Measurements from ENCODE around the gene TENT5C.
A peak's percentile ranks its signal among the peaks of the same experiment; 100 is the strongest.
"Not testable (repeated sequence)": the region's sequence is repeated elsewhere in the genome, so short reads cannot be mapped to it uniquely, and the experiment has no call there.

TENT5C gene

DNA sequence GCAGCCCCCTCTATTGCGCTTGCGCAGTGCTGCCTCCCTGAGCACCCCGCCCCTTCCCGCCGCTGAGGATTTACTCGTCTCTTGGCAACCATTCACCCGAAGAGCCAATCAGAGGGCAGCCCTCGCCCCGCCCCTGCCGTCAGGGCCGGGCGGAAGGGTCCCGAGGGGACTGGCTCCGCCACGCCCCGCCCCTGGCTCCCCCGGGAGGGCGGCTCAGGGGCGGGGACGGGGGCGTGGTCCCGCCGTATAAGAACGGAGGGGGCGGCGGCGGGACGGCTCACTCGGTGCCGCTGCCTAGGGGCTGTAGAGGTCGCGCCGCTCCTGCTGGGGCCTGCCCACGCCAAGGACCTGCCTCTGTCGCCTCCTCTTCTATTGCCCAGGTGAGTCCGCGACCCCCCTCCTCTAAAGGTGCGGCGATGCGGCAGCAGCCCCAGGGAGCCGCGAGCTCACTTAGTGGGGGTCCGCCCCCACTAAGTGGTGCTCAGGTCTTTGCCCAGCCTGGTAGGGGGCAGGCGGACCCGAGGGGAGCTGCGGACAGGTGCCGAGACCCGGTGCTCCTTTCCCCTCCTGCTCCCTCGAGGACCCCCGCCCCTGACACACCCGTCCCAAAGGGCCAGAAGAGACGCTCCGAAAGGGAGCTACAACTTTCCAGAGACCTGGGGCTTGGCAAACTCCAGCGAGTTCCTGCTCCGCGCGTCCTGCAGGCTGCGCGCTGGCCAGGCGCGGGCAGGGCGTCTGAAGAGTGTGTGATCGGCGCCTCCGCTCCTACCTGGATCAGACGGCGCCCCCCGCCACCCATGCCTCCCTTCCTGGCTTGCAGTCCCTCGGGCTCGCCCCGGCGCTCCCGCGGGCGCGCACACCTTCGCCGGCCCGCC, at the start of gene TENT5C:
Gene TENT5C, plus strand, starts transcription at position 275 of the 875 bp plus-strand sequence. CDS start 16,821 bp downstream, outside the sequence.
- peak; percentile 92 to 93 for DNase-seq (ENCODE audit: low read depth in 2 of 2)

GRCh38 chr1:117556341-117556740, 49.5 kb upstream of the TENT5C start:
- no peak for DNase-seq (ENCODE audit: low read depth in 2 of 2)

GRCh38 chr1:117556976-117557375, 48.9 kb upstream of the TENT5C start:
- DNase-seq (ENCODE audit: low read depth in 2 of 2): no peak

GRCh38 chr1:117558451-117558850, 47.4 kb upstream of the TENT5C start:
- not testable (repeated sequence) for DNase-seq (ENCODE audit: low read depth in 2 of 2)

DNA sequence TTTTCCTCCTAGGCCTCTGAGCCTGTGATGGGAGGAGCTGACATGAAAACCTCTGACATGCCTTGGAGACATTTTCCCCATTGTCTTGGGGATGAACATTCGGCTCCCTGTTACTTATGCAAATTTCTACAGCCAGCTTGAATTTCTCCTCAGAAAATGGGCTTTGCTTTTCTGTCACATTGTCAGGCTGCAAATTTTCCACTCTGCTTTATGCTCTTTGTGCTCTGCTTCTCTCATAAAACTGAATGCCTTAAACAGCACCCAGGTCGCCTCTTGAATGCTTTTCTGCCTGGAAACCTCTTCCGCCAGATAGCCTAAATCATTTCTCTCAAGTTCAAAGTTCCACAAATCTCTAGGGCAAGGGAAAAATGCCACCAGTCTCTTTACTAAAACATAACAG, 46.7 kb upstream of the TENT5C start:
- DNase-seq (ENCODE audit: low read depth in 2 of 2): no peak

GRCh38 chr1:117559985-117560384, 45.9 kb upstream of the TENT5C start:
- DNase-seq (ENCODE audit: low read depth in 2 of 2): no peak

- no peak for DNase-seq (ENCODE audit: low read depth in 2 of 2)
These were observed 44.8 kb upstream of the TENT5C start for GRCh38 chr1:117561071-117561470.

DNA sequence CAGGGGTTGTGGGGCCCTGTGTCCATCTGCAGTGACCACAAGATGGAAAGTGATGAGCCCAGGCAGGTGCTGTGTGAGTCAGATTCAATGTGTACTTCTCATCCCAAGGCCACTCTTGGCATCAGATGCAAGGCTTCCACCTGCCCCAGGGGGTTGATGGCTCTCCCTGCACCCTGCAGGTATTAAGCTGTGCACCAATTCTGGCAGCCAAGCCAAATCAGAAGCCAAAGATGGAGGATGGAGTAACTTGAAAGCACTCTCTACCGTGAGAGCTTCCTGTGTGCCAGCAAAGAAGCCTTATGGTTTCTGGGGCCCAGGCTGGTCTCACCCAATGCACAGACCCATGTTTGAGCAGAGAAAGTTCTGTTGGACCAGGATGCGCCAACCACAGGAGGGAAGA, 44.3 kb upstream of the TENT5C start:
- DNase-seq (ENCODE audit: low read depth in 2 of 2): no peak

DNA sequence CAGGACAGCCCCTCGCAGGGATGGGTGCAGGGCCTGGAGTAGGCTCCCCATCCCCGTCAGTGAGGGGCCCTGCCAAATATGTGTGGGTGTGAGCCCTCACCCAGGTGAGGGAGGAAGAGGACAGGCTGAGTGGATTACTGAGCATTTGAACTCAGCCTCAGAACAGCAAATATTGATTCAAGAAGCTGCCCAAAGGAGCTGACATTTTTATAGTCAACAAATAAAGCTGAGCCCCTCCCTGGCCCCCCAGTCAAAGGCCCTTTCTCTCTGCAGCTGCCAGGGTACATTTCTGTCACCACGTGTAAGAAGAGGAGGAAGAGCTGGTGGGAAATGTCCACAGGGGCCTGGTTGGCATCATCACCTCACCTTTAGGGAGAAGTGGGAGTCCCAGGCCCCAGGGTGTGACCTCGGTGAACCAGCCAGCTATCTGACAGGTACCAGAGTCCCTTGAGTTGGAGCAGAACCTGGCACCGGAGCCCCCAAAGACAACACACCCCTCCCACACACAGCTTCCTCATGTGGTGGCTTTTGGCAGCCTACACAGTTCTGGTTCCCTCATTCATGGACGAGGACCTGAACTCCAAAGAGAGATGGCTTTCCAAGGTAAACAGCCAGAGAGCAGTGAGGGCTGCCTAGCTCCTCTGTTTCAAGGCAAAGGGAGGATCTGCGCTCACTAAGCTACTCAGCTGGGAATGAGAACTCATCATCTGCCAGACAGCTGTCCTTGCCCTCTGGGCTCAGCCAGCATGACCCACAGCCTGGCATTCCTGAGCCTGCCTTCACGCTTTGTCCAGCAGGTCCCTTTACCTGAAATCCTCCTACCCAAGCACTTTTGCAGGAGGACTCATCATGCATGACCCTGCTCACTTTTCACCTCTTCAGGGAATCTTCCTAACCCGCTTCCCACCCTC, 43.0 kb upstream of the TENT5C start:
- DNase-seq (ENCODE audit: low read depth in 2 of 2): no peak

DNA sequence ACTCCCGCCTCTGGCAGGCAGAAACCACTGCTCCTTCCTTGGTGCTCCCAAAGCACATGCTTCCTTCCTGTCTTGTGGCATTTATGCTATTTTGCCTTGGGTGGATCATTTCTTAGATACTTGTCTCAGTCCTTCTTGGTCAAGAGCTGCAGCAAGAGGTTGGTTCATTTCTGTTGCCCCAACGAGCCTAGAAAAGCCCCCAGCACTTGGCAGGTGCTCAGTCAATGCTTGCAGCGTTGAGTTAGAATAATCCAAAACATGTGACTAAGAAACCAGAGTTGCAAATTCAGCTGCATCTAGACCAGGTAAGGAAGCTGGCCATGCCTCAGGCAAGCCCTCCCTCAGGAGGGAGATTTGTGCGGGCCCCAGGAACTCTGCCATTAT, 42.4 kb upstream of the TENT5C start:
- DNase-seq (ENCODE audit: low read depth in 2 of 2): no peak

GRCh38 chr1:117564227-117565075, 41.4 kb upstream of the TENT5C start:
- DNase-seq (ENCODE audit: low read depth in 2 of 2): no peak

DNA sequence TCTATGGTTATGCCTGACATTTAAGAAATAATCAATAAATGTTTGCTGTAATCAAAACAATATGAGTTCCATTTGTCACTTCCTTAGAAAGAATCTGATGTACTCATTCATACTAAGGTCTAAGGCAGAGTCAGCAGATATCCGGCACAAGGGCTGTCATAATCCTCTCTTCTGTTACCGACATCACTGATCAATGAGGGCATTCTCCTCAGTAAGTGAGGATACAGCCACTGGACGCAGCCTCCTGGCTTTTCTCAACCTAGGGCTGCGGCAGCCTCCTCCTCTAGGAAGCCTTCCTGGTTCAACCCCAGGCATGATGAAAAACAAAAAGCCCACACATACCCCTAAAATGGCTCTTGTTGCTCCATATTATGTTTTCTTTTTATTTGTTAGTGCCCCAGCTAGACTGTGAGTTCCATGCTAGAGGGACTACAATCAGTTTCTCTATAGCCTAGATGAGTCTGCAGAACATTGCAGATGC, 40.7 kb upstream of the TENT5C start:
- DNase-seq (ENCODE audit: low read depth in 2 of 2): no peak

- DNase-seq (ENCODE audit: low read depth in 2 of 2): no peak
These were observed 39.9 kb upstream of the TENT5C start for GRCh38 chr1:117565745-117566455.

DNA sequence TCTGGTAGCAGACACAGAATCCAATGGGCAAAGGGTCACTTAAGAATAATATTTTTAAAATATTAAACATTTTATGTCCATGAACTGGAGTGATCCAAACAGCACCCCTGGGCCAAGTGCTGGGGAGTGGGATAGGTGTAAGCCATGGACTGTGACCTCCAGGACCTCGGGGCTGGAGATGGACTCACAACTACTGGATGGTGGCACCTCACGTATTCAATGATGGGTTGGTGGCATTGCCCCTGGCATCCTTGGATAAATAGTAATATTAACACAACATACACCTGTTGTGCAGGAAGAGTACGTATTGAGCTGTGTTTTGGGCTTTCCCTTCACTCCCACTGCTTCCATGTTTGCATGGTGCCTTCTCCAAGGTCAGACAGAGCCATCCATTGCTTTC, 39.3 kb upstream of the TENT5C start:
- DNase-seq (ENCODE audit: low read depth in 2 of 2): no peak

- DNase-seq (ENCODE audit: low read depth in 2 of 2): no peak
These were observed 38.4 kb upstream of the TENT5C start for GRCh38 chr1:117567435-117567834.

DNA sequence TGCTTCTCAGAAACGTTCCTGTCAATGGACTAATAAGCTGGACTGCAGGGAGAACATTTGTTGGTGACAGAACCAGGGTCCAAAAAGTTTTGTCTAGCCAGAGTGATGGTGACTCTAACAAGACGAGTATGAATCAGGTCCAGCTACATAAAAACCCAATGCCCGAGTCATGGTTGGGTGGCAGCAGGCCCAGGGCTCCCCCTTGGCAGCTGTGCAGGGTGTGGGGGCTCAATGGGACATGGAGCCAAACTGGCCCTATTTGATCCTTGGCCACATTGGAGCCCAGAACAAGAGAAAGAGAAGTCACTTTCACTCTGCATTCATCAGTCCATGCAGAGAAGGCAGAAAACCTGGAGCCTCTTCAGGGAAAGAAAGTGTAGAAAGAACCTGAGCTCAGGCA, 37.9 kb upstream of the TENT5C start:
- DNase-seq (ENCODE audit: low read depth in 2 of 2): no peak

DNA sequence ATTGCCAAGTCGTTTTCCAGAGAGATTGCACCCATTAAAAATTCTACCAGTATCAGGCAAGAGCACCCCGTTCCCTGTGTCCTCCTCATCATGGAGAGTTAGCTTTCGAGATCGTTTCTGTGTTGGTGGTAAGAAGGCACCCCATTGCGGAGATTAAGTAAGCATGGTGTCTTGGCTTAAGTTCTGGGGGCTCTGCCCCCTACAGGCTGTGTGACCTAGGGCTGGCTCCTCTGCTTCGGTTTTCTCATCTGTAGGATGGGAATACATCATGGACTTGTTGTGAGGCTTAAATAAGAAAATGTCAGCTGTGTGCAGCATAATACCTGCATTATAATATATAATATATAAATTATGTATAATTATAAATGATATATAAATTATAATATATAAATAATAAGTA, 36.8 kb upstream of the TENT5C start:
- no peak for DNase-seq (ENCODE audit: low read depth in 2 of 2)

GRCh38 chr1:117569856-117570255, 36.0 kb upstream of the TENT5C start:
- DNase-seq (ENCODE audit: low read depth in 2 of 2): no peak

DNA sequence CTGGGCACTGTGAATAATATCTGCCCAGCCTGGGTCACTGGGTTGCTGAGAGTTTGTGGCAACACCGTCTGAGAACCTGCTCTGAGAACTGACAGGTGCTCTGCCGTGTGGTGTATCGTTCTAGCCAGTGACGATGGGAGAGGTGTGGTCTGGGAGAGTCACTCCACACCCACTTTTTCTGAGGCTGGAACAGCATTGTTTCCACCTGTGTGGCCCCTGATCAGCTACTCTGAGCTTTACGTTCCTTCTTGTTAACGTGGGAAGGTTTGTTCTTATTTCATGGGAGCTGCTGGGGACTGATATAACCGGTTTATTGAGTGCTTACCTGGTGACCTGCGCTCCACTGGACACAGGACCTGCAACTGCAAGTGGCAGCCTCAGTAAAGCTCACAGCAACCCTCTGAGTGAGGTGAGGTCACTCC, 34.8 kb upstream of the TENT5C start:
- no peak for DNase-seq (ENCODE audit: low read depth in 2 of 2)

DNA sequence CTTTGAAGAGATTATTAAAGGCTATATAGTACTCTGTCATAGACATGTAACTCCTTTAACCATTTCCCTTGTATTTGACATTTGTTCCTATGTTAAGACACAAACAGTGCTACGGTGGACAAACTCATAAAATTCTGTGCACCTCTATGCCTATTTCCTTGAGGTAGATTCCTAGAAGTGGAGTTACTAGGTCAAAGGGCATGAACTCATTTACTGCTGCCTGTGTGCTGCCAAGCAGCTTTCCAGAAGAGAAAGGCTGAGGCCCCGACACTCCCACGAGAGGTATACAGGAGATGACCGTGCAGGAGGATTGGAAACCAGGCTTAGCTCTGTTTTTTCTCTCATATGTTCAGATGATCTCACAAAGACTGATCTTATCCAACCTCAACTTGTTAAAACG, 34.4 kb upstream of the TENT5C start:
- no peak for DNase-seq (ENCODE audit: low read depth in 2 of 2)

DNA sequence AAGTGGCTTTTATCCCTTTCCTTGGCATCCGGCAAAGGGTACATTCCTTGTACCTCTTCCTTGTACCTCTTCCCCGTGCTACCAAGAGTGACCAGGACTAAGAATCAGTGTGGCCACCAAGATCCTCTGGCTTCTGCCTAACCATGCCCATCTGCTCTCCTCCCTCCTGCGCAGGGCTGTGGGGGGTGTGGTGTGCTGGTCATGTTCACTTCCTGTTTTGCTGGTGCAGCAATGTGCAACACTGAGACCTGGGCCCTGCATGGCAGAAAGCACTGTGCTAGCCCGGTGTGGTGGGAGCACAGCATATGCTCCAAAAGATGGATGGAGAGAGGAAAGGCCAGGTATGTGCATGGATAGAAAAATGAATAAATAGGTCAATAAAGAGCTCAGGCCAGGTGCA, 33.3 kb upstream of the TENT5C start:
- DNase-seq (ENCODE audit: low read depth in 2 of 2): no peak

All from fibroblast of skin of left quadriceps (primary cell).